NT2/D1 (cell line): ENCODE results near the gene TMC3.

Experiments
- YY1 ChIP-seq: IDR thresholded peaks from 2 replicates; pipeline ENCODE4 v1.6.1; 2011; ENCODE audit not compliant: insufficient read length, insufficient read depth
- ZNF274 ChIP-seq: IDR thresholded peaks from 2 replicates; pipeline ENCODE4 v1.6.1; 2011; ENCODE audit warnings: mild to moderate bottlenecking, low read depth, low read length

- TF ChIP-seq YY1 (no peak), ZNF274 (no peak)
Measured at GRCh38 chr15:81313686-81314085, 60.3 kb downstream of the TMC3 start.
